ENCODE data around the gene TWF2.

The TWF2 gene

DNA sequence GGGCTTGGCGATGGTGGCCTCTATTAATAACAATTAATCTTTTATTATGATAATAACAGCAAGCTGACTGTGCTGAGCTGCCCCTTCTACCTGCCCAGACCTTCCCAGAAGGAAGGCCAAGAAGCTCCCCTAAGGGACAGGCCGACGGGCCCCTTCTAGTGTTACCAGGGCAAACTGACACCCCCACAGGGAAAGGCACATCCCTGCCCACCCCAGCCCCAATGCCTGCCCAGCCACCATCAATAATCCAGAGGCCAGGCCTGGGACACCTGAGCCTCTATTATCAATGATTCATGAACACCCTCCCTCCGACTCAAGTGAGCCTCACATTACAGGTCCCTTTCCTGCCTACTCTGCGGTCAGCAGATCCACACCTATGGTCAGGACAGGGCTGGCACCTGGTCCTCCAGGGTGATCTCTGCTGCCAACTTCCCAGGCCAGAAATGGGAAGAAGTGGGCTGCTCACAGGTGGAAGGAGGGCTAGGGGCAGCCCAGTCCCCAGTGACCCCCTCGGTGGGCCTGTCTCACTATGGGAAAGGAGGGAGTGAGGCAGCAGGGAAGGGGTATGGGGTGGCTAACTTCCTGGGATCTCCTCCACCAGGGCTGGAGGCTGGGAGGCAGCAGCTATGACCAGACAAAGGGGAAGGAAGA is 1.8 kb downstream of the TWF2 start:
- no peak for DNase-seq

DNA sequence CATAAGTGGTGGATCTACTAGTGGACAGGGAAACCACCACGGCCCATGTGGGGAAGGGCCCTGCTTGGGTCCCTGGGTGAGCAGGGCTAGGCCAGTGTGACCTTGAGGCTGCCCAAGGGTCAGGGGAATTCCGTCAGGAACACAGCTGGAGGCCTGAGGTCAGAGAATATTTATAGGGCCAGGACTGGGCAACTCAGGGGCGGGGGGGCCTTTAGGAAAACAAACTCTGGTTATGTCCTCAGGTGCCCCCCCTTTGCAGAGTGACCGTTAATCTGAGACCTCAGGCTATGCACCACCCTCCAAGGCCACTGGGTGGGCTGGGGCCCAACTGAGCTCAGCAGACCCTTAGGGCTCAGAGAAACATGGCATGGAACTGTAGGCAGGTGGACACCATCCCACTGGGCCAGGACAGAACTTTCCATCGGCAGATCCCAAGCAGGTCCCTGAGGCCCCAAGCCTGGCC is 2.5 kb downstream of the TWF2 start:
- no peak for DNase-seq

DNA sequence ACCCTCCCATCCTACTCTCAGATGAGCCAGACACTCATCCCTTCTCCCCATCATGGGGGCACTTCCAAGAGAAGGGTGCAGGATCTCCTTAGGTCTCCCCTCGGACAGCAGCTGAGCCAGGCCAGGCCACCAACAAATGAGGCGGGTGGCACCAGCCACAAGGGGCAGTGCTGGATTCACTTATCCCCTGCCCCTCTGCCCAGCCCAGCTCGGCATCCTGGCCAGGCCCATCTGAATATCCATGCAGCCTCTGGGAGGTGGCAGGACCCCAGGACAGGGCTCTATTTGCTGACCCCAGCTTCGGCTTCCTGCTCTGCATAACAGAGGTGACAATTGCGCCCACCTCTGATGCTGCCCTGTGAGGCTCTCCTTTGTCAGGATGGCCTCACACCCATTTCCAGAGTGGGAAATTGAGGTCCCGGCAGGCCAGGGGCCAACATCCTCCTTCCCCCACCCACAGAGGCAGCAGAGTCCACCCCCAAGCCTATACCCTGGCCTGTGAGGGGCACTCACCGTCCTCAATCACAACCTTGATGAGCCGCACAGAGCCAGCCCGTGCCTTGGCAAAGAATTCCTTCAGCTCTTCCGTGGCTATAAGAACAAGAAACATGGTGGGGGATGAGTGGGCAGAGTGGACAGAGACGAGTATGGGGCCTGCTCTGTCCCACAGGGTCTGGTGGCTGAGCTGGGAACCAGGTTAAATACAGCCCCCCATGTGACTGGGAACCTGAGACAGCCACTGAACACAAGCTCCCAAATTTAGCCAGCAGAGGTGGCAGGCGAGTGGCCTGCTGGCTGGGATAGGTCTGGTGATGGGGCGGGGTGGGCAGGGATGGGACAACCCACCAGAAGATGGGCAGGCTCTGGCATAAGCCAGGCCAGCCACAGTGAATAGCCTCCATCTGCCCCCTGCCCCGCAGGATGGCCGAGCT is 4.2 kb downstream of the TWF2 start:
- DNase-seq = no peak

DNA sequence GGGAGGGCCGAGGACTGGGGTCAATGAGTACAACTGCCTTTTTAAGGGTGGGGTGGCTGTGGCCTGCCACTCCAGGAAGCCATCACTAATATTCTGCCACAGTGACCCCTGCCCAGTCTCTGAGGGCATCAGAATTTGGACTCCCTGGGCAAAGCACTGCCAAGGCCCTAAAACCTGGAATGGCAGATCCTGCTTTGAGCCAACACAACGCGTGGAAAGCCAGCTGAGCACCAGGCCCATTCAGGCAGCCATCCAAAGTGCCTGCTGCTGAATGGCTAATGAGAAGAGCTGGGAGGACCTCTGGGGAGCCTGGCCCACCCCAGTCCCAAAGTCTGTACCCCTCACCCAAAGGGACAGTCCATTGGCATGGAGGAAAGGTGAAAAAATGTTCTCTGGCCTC is 5.0 kb downstream of the TWF2 start:
- no peak for DNase-seq

DNA sequence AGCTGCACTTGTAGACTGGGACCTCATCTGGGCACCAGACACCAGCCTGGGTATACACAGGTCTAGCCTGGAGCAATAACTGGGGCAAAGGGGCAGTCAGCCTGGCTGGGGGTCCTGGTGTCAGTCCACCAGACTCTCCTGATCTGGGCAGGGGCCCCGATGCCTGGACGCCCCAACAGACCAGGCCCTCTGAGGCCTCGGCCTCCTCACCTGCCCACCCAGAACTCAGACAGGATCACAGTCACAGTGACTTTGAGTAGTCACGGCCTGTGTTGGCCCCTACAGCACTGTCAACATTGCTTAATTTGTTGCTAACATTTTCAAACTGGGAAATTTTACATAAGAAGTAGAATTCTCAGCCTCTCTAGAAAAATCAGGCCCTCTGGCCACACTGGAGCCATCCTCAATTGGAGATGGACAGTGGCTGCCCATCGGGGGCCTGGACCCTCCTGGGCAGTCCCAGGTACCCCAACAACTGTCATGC is 5.8 kb downstream of the TWF2 start:
- DNase-seq = no peak

DNA sequence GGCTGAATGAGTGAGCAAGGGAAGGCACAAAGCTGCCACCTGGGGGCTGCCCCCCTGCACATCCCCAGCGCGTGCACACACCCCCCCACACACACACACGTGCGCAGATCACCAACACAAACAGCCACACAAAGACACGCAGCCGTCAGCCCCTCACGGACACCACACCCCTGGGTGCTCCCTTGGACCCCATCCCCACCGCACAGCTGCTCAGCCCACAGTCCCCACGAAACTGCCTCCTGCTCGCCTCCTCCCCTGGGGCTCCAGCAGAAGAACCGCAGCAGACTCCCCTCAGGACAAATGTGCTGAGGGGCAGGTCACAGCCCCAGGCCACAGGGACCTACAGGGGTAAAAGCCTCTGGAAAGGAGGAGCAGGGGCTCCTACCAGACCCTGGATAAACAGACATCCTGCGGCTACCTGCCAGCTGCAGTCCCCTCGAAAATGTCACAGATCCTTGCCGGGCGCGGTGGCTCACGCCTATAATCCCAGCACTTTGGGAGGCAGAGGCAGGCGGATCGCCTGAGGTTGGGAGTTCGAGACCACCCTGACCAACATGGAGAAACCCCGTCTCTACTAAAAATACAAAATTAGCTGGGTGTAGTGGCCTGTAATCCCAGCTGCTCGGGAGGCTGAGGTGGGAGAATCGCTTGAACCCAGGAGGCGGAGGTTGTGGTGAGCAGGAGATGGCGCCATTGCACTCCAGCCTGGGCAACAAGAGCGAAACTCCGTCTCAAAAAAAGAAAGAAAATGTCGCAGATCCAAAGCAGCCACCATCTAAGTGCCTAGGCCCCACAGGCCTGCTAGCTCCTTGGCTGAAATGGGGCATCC is 6.5 kb downstream of the TWF2 start:
- DNase-seq = no peak

DNA sequence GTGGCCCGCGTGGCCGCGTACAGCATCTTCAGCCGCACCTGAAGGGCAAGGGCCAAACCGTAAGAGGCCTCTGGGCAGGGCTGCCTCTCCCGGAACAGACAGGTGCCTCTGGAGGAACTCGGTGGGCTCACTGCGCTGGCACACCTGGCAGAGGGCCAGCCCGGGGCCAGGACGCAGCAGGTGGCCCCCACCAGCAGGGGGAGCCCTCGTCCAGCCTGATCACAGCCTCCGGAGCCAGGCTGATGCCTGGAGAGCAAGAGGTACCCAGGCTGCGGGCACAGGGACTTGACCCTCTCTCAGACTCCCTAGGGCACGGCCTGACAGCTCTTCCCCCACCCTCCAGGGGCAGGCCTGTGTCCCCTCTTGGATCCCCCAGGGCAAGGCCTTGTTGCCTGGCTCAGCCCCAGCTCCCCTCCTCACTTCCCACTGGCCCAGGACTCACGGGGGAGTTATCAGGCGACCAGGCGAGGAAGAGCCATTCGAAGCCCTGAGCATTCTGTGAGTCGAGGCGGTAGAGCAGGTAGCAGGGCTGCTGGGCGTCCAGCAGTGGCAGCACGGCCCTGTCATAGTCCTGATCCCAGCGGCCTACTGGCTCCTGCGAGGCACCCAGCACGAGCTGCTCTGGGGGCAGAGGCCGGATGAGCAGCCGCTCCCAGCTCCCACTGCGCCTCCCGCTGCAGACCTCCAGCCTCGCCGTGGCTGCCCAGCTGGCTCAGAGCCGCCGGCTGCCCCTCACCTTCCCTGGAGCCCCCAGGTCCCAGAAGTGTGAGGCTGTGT is 7.3 kb downstream of the TWF2 start:
- peak; percentile 80 for DNase-seq

DNA sequence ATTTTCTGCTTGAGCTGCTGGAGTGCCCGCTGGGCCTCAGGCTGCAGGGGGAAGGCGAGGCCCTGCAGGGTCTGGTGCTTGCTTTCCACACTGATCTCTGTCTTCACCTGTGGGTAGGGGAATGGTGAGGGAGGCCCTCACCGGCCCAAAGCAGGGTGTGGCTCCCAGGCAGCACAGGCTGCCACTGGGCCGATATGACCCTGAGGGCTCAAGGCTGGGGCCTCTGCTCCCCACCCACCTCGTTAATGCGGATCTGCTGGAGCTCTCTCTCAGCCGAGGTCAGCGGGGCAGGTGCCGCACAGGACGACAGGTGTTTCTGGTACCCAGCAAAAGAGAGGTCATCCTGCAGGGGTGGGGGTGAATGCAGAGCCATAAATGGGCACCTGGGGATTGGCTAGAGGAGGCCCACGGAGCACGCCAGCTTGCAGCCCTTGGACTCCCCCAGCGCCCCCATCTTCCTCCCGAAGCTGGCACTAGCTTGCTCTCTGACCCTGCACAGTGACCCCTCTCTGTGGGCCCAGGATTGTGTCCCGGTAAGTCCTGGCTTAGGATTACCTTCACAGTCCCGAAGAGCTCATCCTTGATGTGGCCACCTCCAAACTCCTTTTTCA is 8.0 kb downstream of the TWF2 start:
- DNase-seq = no peak

DNA sequence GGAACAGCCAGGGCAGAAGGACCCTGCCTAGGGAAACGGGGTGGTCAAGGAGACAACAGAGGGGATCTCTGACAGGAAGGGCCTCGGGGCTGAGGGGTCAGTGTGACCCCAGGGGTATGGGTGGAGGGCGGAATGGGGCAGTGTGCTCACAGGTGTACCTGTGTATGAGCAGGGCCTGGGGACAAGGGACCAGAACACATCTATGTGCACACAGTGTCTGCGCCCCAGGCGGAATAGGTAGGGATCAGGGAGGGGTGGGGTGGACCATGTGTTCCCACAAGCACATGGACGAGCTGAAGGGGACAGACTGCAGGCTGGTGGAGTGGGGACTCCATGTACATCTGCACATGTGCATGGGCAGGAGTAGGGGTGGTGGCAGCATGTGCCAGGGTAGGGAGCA is 8.5 kb downstream of the TWF2 start:
- DNase-seq = no peak

DNA sequence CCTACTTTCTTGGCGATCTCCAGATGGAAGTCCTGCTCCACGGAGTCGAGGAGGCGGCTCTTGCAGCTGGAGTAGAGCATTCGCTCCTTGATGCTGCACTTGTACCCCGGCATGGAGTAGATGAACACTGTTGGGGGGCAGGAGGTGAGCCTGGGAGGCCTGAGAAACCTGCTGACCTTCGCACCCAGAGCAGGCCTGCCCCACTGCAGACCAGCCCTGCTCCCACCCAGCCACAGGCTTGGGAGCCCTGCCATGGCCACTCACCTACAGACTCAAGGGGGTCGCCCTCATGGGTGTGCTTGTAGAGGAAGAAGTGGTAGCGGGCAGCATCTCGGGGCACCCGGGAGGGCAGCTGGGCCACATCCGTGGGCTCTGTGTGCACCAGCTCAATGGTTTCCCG is 9.3 kb downstream of the TWF2 start:
- DNase-seq = no peak

DNA sequence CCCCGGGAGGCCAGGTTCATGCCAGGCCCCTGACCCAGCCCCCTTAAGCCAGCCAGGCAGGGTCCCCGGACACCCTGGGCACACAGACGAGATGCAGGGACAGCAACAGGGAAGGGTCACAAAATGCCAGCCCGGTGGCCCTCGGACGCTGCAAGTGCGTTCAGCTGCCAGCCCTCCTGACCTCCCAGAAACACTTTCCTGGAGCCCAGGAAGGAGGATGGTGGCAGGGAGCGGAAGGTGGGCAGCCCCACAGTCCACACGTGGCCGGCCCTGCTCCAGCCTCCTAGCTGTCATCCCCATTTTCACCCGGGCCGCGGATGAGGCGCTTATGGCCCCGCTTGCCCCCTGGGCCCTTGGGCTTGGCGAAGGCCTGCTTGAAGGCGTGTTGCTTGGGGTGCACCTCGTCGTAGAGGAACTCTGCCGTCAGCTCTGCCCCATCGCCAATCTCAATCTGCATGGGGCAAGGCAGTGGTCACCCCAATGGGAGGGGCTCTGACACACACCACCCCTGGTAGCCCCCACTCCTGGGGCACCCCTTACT is 10.1 kb downstream of the TWF2 start:
- DNase-seq = no peak

DNA sequence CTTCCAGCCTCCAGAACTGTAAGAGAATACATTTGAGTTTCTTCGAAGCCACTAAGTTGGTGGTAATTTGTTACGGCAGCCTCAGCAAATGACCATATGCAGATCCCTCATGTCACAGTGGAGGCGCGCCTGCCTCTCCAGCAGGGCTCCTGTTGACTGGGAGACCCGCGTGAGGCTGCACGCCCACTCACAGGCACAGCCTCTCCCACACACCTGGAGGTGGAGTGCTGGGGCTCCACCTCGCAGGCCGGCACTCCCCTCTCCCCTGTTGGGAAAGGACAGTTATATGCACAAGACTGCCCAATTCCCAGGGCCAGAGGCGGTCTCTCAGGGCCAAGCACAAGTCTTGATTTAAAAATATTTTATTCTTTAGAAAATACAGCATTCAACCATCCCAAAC is 10.7 kb downstream of the TWF2 start:
- DNase-seq = no peak

DNA sequence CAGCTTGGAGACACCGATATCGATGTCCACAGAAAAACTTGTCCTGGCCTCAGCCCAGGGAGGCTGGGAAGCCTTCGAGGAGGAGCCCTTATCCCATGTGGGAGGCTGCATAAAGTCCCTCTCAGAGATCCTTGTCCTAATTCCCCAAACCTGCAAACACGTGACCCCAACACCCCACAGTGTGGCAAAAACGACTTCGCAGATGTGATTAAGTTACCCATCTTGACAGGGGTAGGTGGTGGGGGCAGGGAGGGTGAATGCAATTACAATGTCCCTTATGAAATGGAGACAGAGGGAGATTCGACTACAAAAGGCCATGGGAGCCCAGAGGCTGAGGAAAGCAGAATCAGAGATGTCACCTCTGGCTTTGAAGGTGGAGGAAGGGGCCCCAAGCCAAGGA is 11.2 kb downstream of the TWF2 start:
- DNase-seq = no peak

DNA sequence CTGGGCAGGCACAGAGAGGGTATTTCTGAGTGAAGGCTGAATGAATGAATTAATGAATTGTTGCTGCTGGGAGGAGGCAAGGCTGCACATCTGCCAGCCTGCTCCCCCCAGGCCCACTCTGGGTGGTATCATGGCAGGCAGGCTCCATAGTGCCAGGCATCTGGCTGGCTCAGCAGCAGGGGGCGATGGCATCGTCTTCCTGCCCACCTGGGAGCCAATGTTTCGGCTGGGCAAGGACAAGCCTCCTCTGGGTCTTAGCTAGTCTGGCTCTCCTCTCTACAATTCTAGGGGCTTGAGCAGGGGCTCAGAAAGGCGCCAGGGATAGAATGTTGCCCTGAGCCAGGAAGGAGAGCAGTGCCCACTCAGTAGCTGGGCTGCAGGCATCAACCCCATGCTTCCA is 11.8 kb downstream of the TWF2 start:
- DNase-seq = no peak

DNA sequence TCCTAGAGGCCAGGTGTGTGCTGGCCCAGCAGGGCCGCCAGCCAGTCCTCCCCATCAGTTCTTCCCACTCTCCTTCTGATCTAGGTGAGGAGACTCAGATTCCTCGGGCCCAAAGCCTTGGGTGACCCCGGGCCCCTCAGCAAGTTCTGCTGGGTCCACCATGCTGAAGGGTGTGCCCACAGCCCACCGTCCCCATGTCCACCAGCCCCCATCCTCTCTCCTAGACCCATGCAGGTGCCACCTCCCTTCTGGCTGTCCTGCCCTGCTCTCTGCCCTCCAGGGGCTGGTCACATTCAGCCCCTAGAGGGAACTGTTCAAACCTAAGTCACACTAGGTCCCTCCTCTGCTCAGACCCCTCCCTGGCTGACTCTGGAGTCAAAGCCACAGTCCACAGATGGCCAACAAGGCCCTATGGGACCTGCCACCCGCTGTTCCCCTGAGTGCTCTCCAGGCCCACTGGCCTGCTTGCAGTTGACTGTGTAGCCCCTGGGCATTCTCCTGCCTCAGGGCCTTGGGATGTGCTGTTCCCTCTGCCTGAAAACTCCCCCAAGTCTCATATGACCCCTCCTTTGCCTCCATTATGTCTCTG is 12.6 kb downstream of the TWF2 start:
- DNase-seq = peak; percentile 43

DNA sequence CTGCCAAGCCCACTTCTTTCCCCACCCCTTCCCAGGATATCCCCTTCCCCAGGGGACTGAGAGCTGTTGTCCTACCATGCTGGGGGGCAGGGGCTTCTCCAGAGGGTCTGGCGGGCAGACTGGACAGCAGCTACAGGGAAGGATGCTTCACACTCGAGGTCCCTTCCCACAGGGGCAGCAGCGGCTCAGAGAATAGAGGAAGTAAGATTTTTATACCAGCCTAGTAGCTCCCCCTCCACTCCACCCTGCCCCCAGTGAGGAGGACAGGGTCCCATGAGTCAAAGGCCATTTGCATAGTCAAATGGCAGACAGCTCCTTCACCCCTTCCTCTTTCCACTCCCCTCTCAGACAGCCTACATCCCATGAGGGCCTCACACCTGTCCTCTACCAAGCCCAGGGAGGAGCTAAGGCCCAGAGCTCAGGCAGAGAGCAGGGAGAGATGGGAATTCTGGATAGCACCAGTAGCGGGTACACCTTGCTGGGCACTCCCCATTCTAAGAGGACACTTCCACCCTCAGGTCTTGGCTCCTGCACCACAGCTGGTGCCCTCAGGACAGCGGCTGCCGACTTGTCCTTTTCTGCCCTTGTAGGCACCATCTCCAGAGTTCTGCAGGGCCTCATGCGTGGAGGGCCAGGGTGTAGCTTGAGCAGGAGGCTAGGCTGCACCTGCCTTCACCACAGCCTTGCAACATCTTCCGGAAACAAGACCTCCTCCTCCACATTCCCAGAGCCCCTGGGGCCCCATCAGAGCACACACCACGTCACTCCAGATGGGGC is 13.3 kb downstream of the TWF2 start, which contains the start of gene TLR9:
Gene TLR9, minus strand, starts transcription at position 194 of the 777 bp plus-strand sequence. Its CDS starts 116 bp downstream, at position 78.
- peak; percentile 50 for DNase-seq

DNA sequence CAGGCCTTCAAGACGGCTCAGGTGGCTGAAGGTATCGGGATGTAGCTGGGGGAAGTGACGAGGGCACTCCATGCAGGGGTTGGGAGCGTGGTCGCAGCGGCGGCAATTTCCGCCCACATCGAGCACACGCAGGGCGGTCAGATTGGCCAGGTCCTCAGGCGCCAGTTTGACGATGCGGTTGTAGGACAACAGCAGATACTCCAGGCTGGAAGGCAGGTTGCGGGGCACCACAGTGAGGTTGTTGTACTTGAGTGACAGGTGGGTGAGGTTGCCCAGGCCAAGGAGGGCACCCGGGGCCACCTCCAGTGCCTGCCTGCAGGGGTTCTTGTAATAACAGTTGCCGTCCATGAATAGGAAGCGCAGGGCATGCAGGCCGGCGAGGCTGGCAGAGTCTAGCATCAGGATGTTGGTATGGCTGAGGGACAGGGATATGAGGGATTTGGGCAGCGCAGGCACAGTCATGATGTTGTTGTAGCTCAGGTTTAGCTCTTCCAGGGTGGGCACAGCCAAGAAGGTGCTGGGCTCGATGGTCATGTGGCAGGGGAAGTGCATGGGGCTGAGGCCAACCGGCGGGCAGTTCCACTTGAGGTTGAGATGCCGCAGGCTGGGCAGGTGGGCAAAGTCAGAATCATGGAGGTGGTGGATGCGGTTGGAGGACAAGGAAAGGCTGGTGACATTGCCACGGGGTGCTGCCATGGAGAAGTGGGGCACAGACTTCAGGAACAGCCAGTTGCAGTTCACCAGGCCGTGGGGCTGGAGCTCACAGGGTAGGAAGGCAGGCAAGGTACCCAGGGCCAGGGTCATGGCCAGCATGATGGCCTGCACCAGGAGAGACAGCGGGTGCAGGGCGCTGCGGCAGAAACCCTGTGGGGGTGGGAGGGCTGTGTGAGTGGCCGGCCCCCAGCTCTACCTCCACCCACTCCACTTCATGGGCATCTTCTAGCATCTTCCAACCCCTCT is 15.2 kb downstream of the TWF2 start:
- peak; percentile 30 for DNase-seq

DNA sequence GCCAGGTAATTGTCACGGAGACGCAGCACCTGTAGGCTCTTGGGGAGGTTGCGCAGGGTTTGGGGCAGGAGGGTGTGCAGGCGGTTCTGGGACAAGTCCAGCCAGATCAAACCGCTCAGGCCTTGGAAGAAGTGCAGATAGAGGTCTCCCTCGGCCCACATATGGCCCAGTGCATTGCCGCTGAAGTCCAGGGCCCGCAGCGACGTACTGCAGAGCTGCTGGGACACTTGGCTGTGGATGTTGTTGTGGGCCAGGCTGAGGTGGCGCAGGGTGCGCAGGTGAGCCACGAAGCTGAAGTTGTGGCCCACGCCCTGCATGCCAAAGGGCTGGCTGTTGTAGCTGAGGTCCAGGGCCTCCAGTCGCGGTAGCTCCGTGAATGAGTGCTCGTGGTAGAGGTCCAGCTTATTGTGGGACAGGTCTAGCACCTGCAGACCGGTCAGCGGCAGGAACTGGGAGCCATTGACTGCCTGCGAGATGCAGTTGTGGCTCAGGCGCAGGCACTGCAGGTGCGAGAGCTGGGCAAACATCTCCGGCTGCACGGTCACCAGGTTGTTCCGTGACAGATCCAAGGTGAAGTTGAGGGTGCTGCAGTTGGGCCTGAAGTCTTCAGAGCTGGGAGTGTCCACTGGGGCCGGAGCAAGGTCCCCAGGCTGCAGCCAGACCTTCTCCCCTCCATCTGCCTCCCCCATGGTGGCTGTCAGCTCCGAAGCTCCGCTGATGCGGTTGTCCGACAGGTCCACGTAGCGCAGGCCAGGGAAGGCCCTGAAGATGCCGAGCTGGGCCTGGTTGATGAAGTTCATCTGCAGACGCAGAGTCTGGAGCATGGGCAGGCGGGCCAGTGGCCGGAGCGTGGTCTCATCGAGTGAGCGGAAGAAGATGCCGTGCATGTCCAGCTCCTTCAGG is 16.4 kb downstream of the TWF2 start:
- no peak for DNase-seq
